SW 1271 (cell line): ENCODE data around the gene YY1.
A peak's percentile ranks its signal among the peaks of the same experiment; 100 is the strongest.
"Not testable (repeated sequence)": the region's sequence is repeated elsewhere in the genome, so short reads cannot be mapped to it uniquely, and the experiment has no call there.

Source experiments
- DNase-seq, 2 experiments: peaks; one replicate each; lab custom pipeline; 2025; lab: John Stamatoyannopoulos, UW

Gene YY1

GRCh38 chr14:100296106-100296651 is 57.2 kb downstream of the YY1 start:
- DNase-seq, result no peak

- not testable (repeated sequence) for DNase-seq
These were observed 57.8 kb downstream of the YY1 start for GRCh38 chr14:100296729-100297128.

- DNase-seq, result no peak
These were observed 58.7 kb downstream of the YY1 start for GRCh38 chr14:100297320-100298300.

GRCh38 chr14:100298551-100299237 is 59.8 kb downstream of the YY1 start:
- DNase-seq, result no peak

- no peak for DNase-seq
These were observed 60.3 kb downstream of the YY1 start for GRCh38 chr14:100299238-100299560.

GRCh38 chr14:100302616-100303015 is 63.7 kb downstream of the YY1 start:
- DNase-seq, result no peak

GRCh38 chr14:100303179-100303578 is 64.2 kb downstream of the YY1 start:
- DNase-seq, result no peak

GRCh38 chr14:100303925-100304324 is 65.0 kb downstream of the YY1 start:
- DNase-seq, result no peak

- DNase-seq, result no peak
These were observed 65.9 kb downstream of the YY1 start for GRCh38 chr14:100304825-100305323.

- DNase-seq, result no peak
These were observed 66.6 kb downstream of the YY1 start for GRCh38 chr14:100305324-100306100.

- DNase-seq, result peak; percentile 79 to 85
These were observed 67.4 kb downstream of the YY1 start, which contains the start of gene SLC25A29 for GRCh38 chr14:100306101-100306997. Gene SLC25A29 (minus strand): TSS chr14:100306444. CDS start chr14:100306232, 212 bp downstream.

- no peak for DNase-seq
These were observed 68.2 kb downstream of the YY1 start for GRCh38 chr14:100306998-100307765.

- DNase-seq, result no peak
These were observed 69.0 kb downstream of the YY1 start for GRCh38 chr14:100307766-100308426.

- DNase-seq, result not testable (repeated sequence)
These were observed 69.5 kb downstream of the YY1 start for GRCh38 chr14:100308427-100308792.

- DNase-seq, result no peak
These were observed 70.2 kb downstream of the YY1 start for GRCh38 chr14:100309028-100309737.

GRCh38 chr14:100312110-100312876 is 73.3 kb downstream of the YY1 start:
- DNase-seq, result not testable (repeated sequence)

GRCh38 chr14:100312877-100313400 is 74.0 kb downstream of the YY1 start:
- DNase-seq, result no peak
